ENCODE data around the gene OPN1MW3.
"Not testable (repeated sequence)": the region's sequence is repeated elsewhere in the genome, so short reads cannot be mapped to it uniquely, and the experiment has no call there.

Gene OPN1MW3

GRCh38 chrX:154284489-154285338 is 27.3 kb downstream of the OPN1MW3 start:
- not testable (repeated sequence) for H2BK5ac ChIP-seq (ENCODE audit: low read depth, low read length, poor library complexity, severe bottlenecking); H3K36me3 ChIP-seq (ENCODE audit: control insufficient read depth in 1 of 2, insufficient read depth in 2 of 2, low read depth in 1 of 2, low read length in 2 of 2); H2AK5ac ChIP-seq (ENCODE audit: low read length, severe bottlenecking); H3K9me3 ChIP-seq (ENCODE audit: control insufficient read depth, low read length); H3K79me1 ChIP-seq (replicated peaks; ENCODE audit: low read length, poor library complexity, severe bottlenecking); DNase-seq; H2BK120ac ChIP-seq (ENCODE audit: low read depth, low read length); H3K4me1 ChIP-seq (ENCODE audit: control insufficient read depth, insufficient read depth, low read depth, low read length); H3K18ac ChIP-seq (ENCODE audit: low read depth in 1 of 2, low read length in 2 of 2); H3K14ac ChIP-seq (ENCODE audit: low read length in 2 of 2); H3K27me3 ChIP-seq (ENCODE audit: control insufficient read depth in 1 of 2, insufficient read depth in 1 of 2, low read length in 2 of 2); H2BK15ac ChIP-seq (ENCODE audit: low read depth, poor library complexity, severe bottlenecking); H3K4ac ChIP-seq (ENCODE audit: low read depth in 1 of 2, low read length in 2 of 2); H3K4me3 ChIP-seq (ENCODE audit: insufficient read depth in 1 of 2, low read depth in 1 of 2, low read length in 2 of 2); H2AFZ ChIP-seq (ENCODE audit: low read depth, low read length); H3K27ac ChIP-seq (ENCODE audit: low read length, poor library complexity, severe bottlenecking); H2BK12ac ChIP-seq (ENCODE audit: low read length in 2 of 2); H4K8ac ChIP-seq (ENCODE audit: low read length); H3K4me2 ChIP-seq (ENCODE audit: low read length, poor library complexity, severe bottlenecking); H4K91ac ChIP-seq (ENCODE audit: low read length); H3K23ac ChIP-seq (ENCODE audit: low read length in 2 of 2); H3K9ac ChIP-seq (ENCODE audit: low read length)
- no CpG with 5 or more reads among the region's 23 CpGs for WGBS

DNA sequence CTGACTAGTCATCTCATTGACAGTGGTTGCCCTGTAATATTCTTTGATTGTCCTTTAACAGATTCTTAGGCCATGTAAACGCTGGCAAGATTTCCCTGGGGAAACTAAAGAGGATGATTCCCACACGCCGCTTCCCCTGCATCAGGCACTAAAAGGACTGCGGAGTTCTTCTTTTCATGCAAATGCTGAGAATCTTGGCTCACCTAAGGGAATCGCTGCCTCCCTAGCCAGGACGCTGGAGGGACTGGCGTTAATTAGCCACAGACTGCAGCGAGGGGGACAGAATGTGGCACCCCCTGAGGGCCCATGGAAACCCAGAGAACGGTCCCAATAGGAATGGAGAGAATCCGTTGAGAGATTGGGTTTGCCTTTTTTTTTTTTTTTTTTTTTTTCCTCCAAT is 29.0 kb downstream of the OPN1MW3 start:
- H2BK15ac ChIP-seq (ENCODE audit: low read depth, poor library complexity, severe bottlenecking); H4K8ac ChIP-seq (ENCODE audit: low read length); H2BK12ac ChIP-seq (ENCODE audit: low read length in 2 of 2); H3K4me3 ChIP-seq (ENCODE audit: insufficient read depth in 1 of 2, low read depth in 1 of 2, low read length in 2 of 2); H2AK5ac ChIP-seq (ENCODE audit: low read length, severe bottlenecking); H3K23ac ChIP-seq (ENCODE audit: low read length in 2 of 2); H3K27me3 ChIP-seq (ENCODE audit: control insufficient read depth in 1 of 2, insufficient read depth in 1 of 2, low read length in 2 of 2); H2BK5ac ChIP-seq (ENCODE audit: low read depth, low read length, poor library complexity, severe bottlenecking); H2AFZ ChIP-seq (ENCODE audit: low read depth, low read length); DNase-seq; H3K18ac ChIP-seq (ENCODE audit: low read depth in 1 of 2, low read length in 2 of 2); H3K9me3 ChIP-seq (ENCODE audit: control insufficient read depth, low read length); H3K4me1 ChIP-seq (ENCODE audit: control insufficient read depth, insufficient read depth, low read depth, low read length); H3K79me1 ChIP-seq (replicated peaks; ENCODE audit: low read length, poor library complexity, severe bottlenecking); H3K27ac ChIP-seq (ENCODE audit: low read length, poor library complexity, severe bottlenecking); H3K4me2 ChIP-seq (ENCODE audit: low read length, poor library complexity, severe bottlenecking); H3K36me3 ChIP-seq (ENCODE audit: control insufficient read depth in 1 of 2, insufficient read depth in 2 of 2, low read depth in 1 of 2, low read length in 2 of 2); H3K9ac ChIP-seq (ENCODE audit: low read length); H2BK120ac ChIP-seq (ENCODE audit: low read depth, low read length); H3K4ac ChIP-seq (ENCODE audit: low read depth in 1 of 2, low read length in 2 of 2); H3K14ac ChIP-seq (ENCODE audit: low read length in 2 of 2); H4K91ac ChIP-seq (ENCODE audit: low read length): not testable (repeated sequence)
- WGBS, result no CpG with 5 or more reads among the region's 10 CpGs

GRCh38 chrX:154294791-154295574 is 37.6 kb downstream of the OPN1MW3 start, which contains the start of gene TEX28:
TEX28 (minus strand) TSS chrX:154295124; CDS start chrX:154292117, 3,007 bp downstream.
- no peak within 1 kb of the TSS for H2AK5ac ChIP-seq (ENCODE audit: low read length, severe bottlenecking)

GRCh38 chrX:154295664-154296310 is 38.4 kb downstream of the OPN1MW3 start, which contains the start of gene TKTL1:
TKTL1 (plus strand) TSS chrX:154295795; CDS start chrX:154295860, 65 bp downstream.
- Histone ChIP-seq H2AFZ (ENCODE audit: low read depth, low read length) (no peak within 1 kb of the TSS), H4K91ac (ENCODE audit: low read length) (no peak within 1 kb of the TSS)
- 97% methylated on average over 31 of the region's 37 CpGs for WGBS

More at GRCh38 chrX:154294791-154295574, 37.6 kb downstream of the OPN1MW3 start, which contains the start of gene TEX28:
- Histone ChIP-seq H2BK15ac (ENCODE audit: low read depth, poor library complexity, severe bottlenecking) (no peak within 1 kb of the TSS), H3K4ac (ENCODE audit: low read depth in 1 of 2, low read length in 2 of 2) (no peak within 1 kb of the TSS), H3K9me3 (ENCODE audit: control insufficient read depth, low read length) (no peaks in the 10 kb centered on the region), H3K4me1 (ENCODE audit: control insufficient read depth, insufficient read depth, low read depth, low read length) (no peaks in the 10 kb centered on the region), H4K8ac (ENCODE audit: low read length) (no peak within 1 kb of the TSS), H3K27ac (ENCODE audit: low read length, poor library complexity, severe bottlenecking) (no peak within 1 kb of the TSS), H3K23ac (ENCODE audit: low read length in 2 of 2) (no peak within 1 kb of the TSS), H3K4me3 (ENCODE audit: insufficient read depth in 1 of 2, low read depth in 1 of 2, low read length in 2 of 2) (no peak within 1 kb of the TSS), H2BK120ac (ENCODE audit: low read depth, low read length) (no peak within 1 kb of the TSS), H3K18ac (ENCODE audit: low read depth in 1 of 2, low read length in 2 of 2) (no peak within 1 kb of the TSS), H3K36me3 (ENCODE audit: control insufficient read depth in 1 of 2, insufficient read depth in 2 of 2, low read depth in 1 of 2, low read length in 2 of 2) (no peaks in the 10 kb centered on the region), H3K4me2 (ENCODE audit: low read length, poor library complexity, severe bottlenecking) (no peak within 1 kb of the TSS), H3K14ac (ENCODE audit: low read length in 2 of 2) (no peak within 1 kb of the TSS), H2BK5ac (ENCODE audit: low read depth, low read length, poor library complexity, severe bottlenecking) (no peak within 1 kb of the TSS), H2AFZ (ENCODE audit: low read depth, low read length) (no peak within 1 kb of the TSS), H2BK12ac (ENCODE audit: low read length in 2 of 2) (no peak within 1 kb of the TSS), H3K9ac (ENCODE audit: low read length) (no peak within 1 kb of the TSS), H3K79me1 (replicated peaks; ENCODE audit: low read length, poor library complexity, severe bottlenecking) (no peaks in the 10 kb centered on the region), H3K27me3 (ENCODE audit: control insufficient read depth in 1 of 2, insufficient read depth in 1 of 2, low read length in 2 of 2) (peaks cover 0 to 6% of the 10 kb centered on the region in 2 experiments), H4K91ac (ENCODE audit: low read length) (no peak within 1 kb of the TSS)
- WGBS, result 91% methylated on average over 21 of the region's 39 CpGs
- no peak for DNase-seq

More at GRCh38 chrX:154295664-154296310, 38.4 kb downstream of the OPN1MW3 start, which contains the start of gene TKTL1:
- H3K9me3 ChIP-seq (ENCODE audit: control insufficient read depth, low read length), result no peaks in the 10 kb centered on the region
- no peak within 1 kb of the TSS for H2BK12ac ChIP-seq (ENCODE audit: low read length in 2 of 2)
- H3K79me1 ChIP-seq (replicated peaks; ENCODE audit: low read length, poor library complexity, severe bottlenecking), result no peaks in the 10 kb centered on the region
- no peak within 1 kb of the TSS for H3K18ac ChIP-seq (ENCODE audit: low read depth in 1 of 2, low read length in 2 of 2)
- DNase-seq, result no peak
- H4K8ac ChIP-seq (ENCODE audit: low read length), result no peak within 1 kb of the TSS
- H2BK15ac ChIP-seq (ENCODE audit: low read depth, poor library complexity, severe bottlenecking), result no peak within 1 kb of the TSS
- no peak within 1 kb of the TSS for H2BK5ac ChIP-seq (ENCODE audit: low read depth, low read length, poor library complexity, severe bottlenecking)
- H2BK120ac ChIP-seq (ENCODE audit: low read depth, low read length), result no peak within 1 kb of the TSS
- H3K14ac ChIP-seq (ENCODE audit: low read length in 2 of 2), result no peak within 1 kb of the TSS
- H3K27me3 ChIP-seq (ENCODE audit: control insufficient read depth in 1 of 2, insufficient read depth in 1 of 2, low read length in 2 of 2), result peaks cover 0 to 6% of the 10 kb centered on the region in 2 experiments
- no peak within 1 kb of the TSS for H3K4me3 ChIP-seq (ENCODE audit: insufficient read depth in 1 of 2, low read depth in 1 of 2, low read length in 2 of 2)
- no peak within 1 kb of the TSS for H3K4me2 ChIP-seq (ENCODE audit: low read length, poor library complexity, severe bottlenecking)
- no peaks in the 10 kb centered on the region for H3K4me1 ChIP-seq (ENCODE audit: control insufficient read depth, insufficient read depth, low read depth, low read length)
- no peak within 1 kb of the TSS for H3K23ac ChIP-seq (ENCODE audit: low read length in 2 of 2)
- H3K4ac ChIP-seq (ENCODE audit: low read depth in 1 of 2, low read length in 2 of 2), result no peak within 1 kb of the TSS
- H3K27ac ChIP-seq (ENCODE audit: low read length, poor library complexity, severe bottlenecking), result no peak within 1 kb of the TSS
- no peak within 1 kb of the TSS for H2AK5ac ChIP-seq (ENCODE audit: low read length, severe bottlenecking)
- no peaks in the 10 kb centered on the region for H3K36me3 ChIP-seq (ENCODE audit: control insufficient read depth in 1 of 2, insufficient read depth in 2 of 2, low read depth in 1 of 2, low read length in 2 of 2)
- H3K9ac ChIP-seq (ENCODE audit: low read length), result no peak within 1 kb of the TSS

Measured in mesenchymal stem cell (in vitro differentiated cells and primary cell).